GM18861 (cell line): ENCODE data around the gene IL21R.
A peak's percentile ranks its signal among the peaks of the same experiment; 100 is the strongest.
"Not testable (repeated sequence)": the region's sequence is repeated elsewhere in the genome, so short reads cannot be mapped to it uniquely, and the experiment has no call there.

Source experiments
- ATAC-seq: cut with Tn5 transposase; IDR thresholded peaks from one replicate; pipeline ENCODE4 v1.9.1; 2021; ENCODE audit not compliant: unreplicated experiment

IL21R gene

GRCh38 chr16:27400751-27401620 lies 988 bp upstream of the IL21R start:
- ATAC-seq, result no peak

- no peak for ATAC-seq
These were observed 592 bp downstream of the IL21R start for GRCh38 chr16:27402569-27402963.

- no peak for ATAC-seq
These were observed 1.1 kb downstream of the IL21R start for GRCh38 chr16:27402964-27403600.

GRCh38 chr16:27403601-27403992 lies 1.6 kb downstream of the IL21R start:
- ATAC-seq, result no peak

- ATAC-seq, result no peak
These were observed 2.3 kb downstream of the IL21R start for GRCh38 chr16:27404163-27404823.

- no peak for ATAC-seq
These were observed 3.8 kb downstream of the IL21R start for GRCh38 chr16:27405546-27406451.

GRCh38 chr16:27406511-27407128 lies 4.6 kb downstream of the IL21R start:
- no peak for ATAC-seq

- ATAC-seq, result no peak
These were observed 5.2 kb downstream of the IL21R start for GRCh38 chr16:27407133-27407532.

GRCh38 chr16:27408012-27408601 lies 6.1 kb downstream of the IL21R start:
- peak; percentile 54 for ATAC-seq

GRCh38 chr16:27408602-27409031 lies 6.6 kb downstream of the IL21R start:
- no peak for ATAC-seq

GRCh38 chr16:27409958-27410357 lies 8.0 kb downstream of the IL21R start:
- ATAC-seq, result not testable (repeated sequence)

- no peak for ATAC-seq
These were observed 8.8 kb downstream of the IL21R start for GRCh38 chr16:27410761-27411160.

- no peak for ATAC-seq
These were observed 12.0 kb downstream of the IL21R start for GRCh38 chr16:27413956-27414355.

- no peak for ATAC-seq
These were observed 12.9 kb downstream of the IL21R start for GRCh38 chr16:27414788-27415431.

GRCh38 chr16:27417047-27417671 lies 15.2 kb downstream of the IL21R start:
- no peak for ATAC-seq

GRCh38 chr16:27421961-27422740 lies 20.2 kb downstream of the IL21R start:
- ATAC-seq, result no peak

GRCh38 chr16:27424772-27425498 lies 23.0 kb downstream of the IL21R start:
- ATAC-seq, result no peak

GRCh38 chr16:27425961-27426360 lies 24.0 kb downstream of the IL21R start:
- no peak for ATAC-seq
